ENCODE measurements around the gene RNF181.
"Not testable (repeated sequence)": the region's sequence is repeated elsewhere in the genome, so short reads cannot be mapped to it uniquely, and the experiment has no call there.

Gene RNF181

GRCh38 chr2:85614757-85615156, 19.2 kb downstream of the RNF181 start:
- DNase-seq (ENCODE audit: low read depth), result not testable (repeated sequence)

GRCh38 chr2:85615413-85615728, 19.8 kb downstream of the RNF181 start:
- no peak for DNase-seq (ENCODE audit: low read depth)

GRCh38 chr2:85617723-85618122, 22.2 kb downstream of the RNF181 start:
- not testable (repeated sequence) for DNase-seq (ENCODE audit: low read depth)

- no peak for DNase-seq (ENCODE audit: low read depth)
Measured at GRCh38 chr2:85619617-85620016, 24.1 kb downstream of the RNF181 start.

GRCh38 chr2:85621338-85621737, 25.8 kb downstream of the RNF181 start:
- no peak for DNase-seq (ENCODE audit: low read depth)

- DNase-seq (ENCODE audit: low read depth), result no peak
Measured at GRCh38 chr2:85623991-85624390, 28.4 kb downstream of the RNF181 start.

- DNase-seq (ENCODE audit: low read depth), result no peak
Measured at GRCh38 chr2:85628658-85629057, 33.1 kb downstream of the RNF181 start.

GRCh38 chr2:85631316-85631715, 35.8 kb downstream of the RNF181 start:
- DNase-seq (ENCODE audit: low read depth), result no peak

- no peak for DNase-seq (ENCODE audit: low read depth)
Measured at GRCh38 chr2:85635011-85635410, 39.5 kb downstream of the RNF181 start.

- DNase-seq (ENCODE audit: low read depth), result no peak
Measured at GRCh38 chr2:85635636-85636035, 40.1 kb downstream of the RNF181 start.

GRCh38 chr2:85642725-85643124, 47.2 kb downstream of the RNF181 start:
- DNase-seq (ENCODE audit: low read depth), result no peak

GRCh38 chr2:85644909-85645308, 49.4 kb downstream of the RNF181 start:
- no peak for DNase-seq (ENCODE audit: low read depth)

- DNase-seq (ENCODE audit: low read depth), result no peak
Measured at GRCh38 chr2:85646166-85646565, 50.6 kb downstream of the RNF181 start.

All from fibroblast of the conjunctiva (primary cell).